ENCODE data around the gene TTC7B.
"Not testable (repeated sequence)": the region's sequence is repeated elsewhere in the genome, so short reads cannot be mapped to it uniquely, and the experiment has no call there.

The TTC7B gene

GRCh38 chr14:90538716-90539495 is 277.3 kb downstream of the TTC7B start:
- DNase-seq = no peak

DNA sequence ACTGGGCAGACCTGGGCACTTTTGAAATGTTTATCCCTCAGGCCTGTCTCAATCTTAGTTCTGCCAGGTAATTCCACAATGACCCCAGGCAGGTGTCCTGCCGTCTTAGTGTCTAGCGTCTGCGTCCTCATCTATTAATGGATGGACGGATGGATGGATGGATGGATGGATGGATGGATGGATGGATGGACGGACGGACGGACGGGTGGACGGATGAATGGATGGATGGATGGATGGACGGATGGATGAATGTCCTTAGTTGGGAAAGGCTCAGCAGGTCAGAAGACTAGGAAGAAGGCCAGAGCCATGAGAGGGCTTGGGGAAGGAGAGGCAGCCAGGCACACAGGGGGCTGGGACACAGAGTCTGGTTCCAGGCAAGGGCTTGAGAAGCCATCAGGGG is 278.1 kb downstream of the TTC7B start:
- no peak for DNase-seq

DNA sequence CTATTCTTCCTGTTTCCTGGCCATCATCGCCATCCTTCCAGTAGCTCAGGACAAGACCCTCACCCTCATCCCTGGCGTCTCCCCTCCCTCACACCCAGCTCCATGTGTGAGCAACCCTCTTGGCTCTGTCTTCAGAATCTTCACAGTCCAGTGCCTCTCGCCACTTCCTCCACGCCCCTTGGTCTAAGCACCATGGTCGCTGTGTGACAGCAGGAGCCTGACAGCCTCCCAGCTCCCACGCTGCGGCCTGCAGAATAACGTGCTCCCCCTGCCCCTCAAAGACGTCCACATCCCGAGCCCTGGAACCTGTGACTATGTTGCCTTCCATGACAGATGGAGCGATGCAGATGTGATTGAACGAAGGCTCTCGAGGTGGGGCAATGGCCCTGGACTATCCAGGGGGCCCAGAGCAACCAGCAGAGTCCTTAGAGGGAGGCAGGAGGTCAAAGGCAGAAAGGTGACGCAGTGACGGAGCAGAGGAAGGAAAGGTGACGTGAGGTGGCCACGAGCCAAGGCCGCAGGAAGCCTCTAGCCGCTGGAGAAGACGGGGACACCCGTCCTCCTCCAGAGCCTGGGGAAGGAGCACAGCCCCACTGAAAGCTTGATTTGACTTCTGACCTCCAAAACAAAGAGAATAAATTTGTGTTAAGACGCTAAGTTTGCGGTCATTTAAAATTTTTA is 279.6 kb downstream of the TTC7B start:
- no peak for DNase-seq

GRCh38 chr14:90536092-90536491 is 280.1 kb downstream of the TTC7B start:
- no peak for DNase-seq

DNA sequence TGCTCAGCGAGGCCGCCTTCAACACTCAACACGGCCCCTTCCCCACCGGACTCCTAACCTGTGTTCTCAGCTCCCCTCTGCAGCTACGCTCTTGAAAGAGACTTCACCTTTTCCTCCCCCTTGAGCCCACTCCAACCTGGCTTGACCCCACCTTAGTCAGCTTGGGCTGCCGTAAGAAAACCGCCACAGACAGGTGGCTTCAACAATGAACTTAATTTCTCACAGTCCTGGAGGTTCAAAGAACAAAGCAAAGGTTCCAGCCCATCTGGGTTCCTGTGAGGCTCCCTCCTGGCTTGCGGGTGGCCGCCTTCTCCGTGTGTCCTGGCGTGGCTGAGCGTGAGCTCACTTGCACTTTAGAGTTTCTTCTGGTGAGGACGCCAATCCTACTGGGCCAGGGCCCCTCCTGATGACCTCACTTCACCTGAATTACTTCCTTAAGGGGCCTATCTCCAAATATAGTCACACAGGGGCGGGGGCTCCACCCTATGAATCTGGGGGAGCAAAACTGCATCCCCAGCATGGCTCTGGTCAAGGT is 280.6 kb downstream of the TTC7B start:
- no peak for DNase-seq

DNA sequence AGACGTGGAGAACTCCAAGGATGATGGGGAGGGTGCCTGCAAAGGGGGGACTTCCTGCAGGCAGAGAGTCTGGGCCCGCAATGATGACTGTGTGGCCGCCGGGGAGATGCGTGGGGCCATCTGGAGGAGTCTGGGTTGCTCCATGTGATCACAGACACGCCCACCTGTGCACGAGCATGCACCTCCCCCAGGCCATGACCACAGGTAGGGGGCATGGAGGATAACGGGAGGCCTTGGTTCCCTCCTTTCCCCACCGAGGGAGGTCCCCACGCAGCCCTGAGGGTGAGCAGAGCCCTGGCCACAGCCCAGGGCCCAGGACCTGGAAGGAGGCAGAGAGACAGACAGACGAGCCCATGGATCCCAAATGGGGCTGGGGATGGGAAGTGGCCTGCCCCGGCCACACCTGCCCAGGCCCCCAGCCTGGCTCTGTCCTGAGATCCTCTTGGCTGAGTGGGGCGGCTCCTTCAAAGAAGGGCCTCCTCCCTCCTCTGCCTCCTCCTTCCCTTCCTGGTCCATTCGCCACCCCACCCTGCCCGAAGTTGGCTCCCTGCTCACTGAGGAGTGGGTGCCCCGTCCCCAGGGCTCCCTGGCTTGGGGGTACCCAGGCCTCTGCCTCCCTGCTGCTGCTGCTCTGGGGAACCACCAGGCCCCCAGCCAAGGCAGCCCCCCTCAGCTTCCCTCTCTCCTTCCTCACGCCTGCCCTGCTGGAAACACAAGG is 281.2 kb downstream of the TTC7B start:
- DNase-seq = no peak

DNA sequence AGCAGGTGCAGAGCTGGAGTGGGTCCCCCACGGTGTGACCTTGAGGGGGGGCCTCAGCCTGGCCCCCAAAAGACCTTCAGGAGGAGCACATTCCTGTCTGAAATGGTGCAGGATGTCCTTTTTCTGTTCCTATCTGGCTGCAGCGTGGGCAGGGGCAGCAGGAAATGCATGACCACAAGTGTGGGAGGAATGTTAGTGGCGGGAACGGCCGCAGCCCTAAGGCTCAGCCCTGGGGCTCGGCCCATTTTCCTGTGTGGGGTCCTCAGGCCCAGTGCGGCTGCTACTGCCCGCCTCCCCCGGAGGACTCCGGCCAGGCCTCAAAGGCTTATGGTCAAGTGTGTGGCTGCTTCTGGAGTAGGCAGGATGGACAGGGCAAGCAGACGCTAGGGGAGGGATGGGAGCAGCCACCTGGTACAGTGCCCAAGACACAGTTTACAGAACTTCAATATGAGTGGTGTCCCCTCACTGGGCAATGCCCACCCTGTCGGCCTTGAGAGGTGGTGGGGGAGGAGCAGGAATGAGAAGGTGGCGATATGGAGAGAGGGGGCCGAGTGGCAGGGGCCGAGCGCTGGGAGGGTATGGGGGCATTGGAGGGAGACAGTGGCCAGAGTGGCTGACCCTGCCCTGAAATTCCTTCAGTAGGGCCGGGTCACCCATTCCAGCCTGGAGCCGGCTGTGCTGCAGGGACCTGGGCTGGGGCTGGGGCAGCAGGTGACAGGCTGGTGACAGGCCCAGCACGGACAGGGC is 282.0 kb downstream of the TTC7B start:
- no peak for DNase-seq

GRCh38 chr14:90533591-90534021 is 282.6 kb downstream of the TTC7B start:
- DNase-seq = no peak

- DNase-seq = no peak
These were observed 283.3 kb downstream of the TTC7B start for GRCh38 chr14:90532826-90533525.

DNA sequence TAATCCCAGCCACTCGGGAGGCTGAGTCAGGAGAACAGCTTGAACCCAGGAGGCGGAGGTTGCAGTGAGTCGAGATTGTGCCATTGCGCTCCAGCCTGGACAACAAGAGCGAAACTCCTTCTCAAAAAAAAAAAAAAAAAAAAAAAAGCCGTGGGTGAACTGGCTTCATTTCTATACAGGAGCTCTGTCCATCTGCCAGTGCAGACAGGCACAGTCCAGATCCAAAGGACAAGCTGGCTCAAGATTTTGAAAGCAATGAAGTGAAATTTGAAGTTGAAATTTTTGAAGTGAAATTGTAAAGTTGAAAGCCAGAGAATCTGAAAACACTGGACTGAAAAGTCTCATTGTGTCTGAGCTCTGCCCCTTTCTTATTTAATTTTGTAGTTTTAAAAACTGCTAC is 284.7 kb downstream of the TTC7B start:
- no peak for DNase-seq

DNA sequence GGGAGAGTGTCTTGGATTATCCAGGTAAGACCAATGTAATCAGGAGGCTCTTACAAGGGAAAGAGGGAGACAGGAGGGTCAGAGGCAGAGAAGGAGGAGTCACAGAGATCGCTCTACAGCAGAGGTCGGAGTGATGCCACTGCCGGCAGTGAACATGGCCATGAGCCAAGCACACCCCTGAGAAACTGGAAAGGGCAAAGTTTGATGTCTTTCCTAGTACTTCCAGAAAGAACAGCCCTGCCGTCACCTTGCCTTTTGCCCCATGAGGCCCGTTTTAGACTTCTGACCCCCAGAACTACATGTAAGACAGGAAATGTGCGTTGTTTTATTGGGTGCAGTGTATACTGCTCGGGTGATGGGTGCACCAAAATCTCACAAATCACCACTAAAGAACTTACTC is 285.7 kb downstream of the TTC7B start:
- no peak for DNase-seq

- no peak for DNase-seq
These were observed 288.3 kb downstream of the TTC7B start for GRCh38 chr14:90527978-90528377.

DNA sequence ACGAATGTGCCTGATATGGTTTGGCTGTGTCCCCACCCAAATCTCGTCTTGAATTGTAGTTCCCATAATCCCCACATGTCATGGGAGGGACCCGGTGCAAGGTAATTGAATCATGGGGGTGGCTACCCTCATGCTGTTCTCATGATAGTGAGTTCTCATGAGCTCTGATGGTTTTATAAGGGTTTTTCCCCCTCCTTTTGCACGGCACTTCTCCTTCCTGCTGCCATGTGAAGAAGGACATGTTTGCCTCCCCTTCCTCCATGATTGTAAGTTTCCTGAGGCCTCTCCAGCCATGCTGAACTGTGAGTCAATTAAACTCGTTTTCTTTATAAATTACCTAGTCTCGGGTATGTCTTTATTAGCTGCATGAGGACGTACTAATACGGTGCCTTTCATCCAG is 289.7 kb downstream of the TTC7B start:
- DNase-seq = not testable (repeated sequence)

DNA sequence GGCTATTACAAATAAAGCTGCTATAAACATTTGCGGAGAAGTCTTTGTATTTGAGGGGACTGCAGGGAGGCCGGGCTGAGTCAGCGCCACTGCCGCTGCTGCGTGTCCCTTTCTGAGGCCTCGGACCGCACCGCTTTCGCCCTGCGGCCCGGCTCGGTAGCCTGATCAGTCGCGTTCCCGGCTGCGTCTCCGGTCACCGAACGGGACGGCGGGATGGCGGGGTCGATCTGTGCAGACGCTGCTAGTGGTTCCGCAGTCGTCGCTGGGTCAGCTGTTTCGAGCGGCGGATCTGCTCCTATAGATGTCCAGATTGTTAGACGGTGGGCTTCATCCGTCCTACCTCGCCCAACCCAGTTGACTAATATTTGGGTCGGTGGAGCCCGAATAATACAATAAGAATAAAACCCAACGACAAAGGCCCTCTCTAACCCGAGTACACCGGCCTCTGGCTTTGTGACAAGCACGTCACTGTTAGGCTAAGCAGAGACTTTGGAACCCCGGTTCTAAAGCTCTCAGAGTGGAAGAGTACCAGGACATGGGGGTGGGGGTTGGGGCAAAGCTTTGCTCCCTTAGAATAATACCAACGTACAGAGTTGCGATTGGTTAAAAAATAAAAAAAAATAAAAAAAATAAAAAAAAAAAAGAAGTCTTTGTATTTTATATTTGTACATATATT is 290.7 kb downstream of the TTC7B start:
- DNase-seq = not testable (repeated sequence)

DNA sequence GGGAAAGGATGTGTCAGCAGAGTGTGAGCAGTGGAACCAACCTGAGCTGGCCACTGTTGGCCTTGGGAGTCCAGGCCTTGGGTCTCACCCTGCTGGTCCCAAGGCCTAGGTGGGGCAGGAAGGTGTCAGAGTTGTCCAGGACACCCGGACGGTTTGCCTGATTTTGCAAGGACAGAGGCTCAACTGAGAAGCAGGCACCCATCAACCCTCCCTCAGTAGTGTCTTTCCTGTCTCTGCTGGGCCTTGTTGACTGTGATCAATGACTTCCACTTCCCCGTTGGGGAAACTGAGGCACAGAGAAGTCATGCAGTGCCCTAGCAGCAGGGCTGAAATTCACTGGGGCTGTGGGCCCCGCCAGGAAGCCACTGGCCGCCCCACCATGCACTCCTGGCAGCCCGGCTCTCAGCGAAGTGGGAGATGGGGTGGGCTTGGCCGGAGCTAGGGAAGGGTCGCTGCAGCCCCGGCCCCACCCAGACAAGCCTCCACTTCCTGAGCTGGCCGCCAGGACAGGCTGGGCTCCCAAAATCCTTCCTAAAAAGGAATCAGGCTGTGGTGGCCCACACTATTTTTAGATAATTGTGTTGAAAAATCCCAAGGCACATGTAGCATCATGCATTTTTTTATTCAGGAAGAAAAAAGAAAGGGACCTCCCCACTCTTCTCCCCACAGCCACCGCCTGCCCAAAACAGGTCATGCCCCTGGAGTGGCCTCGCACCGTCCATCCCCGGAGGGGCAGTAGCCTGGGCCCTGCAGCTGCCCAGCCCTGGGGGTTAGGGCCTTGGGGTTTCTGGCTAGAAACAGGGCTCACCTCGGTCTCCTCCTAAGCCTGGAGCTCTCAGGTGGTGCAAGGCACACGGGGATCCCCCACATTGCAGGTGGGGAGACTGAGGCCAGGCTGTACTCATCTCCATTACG is 292.0 kb downstream of the TTC7B start:
- no peak for DNase-seq

DNA sequence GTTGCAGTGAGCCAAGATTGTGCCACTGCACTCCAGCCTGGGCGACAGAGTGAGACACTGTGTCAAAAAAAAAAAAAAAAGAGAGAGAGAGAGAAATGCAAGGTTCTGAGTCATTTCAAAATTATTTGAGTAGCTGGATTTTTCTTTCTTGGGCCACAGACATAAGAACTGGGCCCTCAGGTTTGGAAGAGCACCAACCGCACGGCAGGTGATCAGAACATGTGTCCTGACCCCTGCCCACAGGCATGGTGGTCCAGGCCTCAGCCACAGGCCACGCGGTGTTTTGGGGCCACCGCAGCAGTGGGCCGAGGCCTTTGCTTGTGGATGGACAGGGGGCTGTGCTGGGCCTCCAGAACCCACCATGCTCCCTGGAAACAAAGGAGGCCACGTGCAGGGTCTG is 292.7 kb downstream of the TTC7B start:
- no peak for DNase-seq

- no peak for DNase-seq
These were observed 293.5 kb downstream of the TTC7B start for GRCh38 chr14:90522571-90523191.

DNA sequence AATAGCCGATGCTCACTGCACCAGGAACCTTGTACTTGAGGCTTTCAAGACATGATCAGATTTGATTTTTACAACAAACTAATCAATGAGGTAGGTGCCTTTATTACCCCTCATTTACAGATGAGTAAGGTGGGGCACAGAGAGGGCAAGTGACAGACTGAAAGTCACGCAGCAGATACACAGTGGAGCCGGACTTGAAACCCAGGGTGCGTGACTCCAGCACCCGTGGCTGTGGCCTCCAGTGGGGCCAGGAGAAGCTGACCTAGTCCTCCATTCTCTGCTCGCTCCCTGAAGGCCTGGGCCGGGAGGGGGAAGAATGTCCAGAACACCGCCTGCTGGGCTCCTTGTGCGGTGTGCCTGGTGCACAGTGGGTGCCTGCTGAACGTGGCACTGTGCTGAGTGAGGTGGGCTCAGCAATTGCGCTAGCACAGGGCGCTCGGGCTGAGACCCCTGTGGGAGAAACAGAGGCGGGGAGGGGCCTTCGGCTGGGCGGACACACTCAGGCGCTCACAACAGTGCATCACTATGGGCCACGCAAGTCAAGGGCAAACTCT is 294.2 kb downstream of the TTC7B start:
- DNase-seq = no peak

DNA sequence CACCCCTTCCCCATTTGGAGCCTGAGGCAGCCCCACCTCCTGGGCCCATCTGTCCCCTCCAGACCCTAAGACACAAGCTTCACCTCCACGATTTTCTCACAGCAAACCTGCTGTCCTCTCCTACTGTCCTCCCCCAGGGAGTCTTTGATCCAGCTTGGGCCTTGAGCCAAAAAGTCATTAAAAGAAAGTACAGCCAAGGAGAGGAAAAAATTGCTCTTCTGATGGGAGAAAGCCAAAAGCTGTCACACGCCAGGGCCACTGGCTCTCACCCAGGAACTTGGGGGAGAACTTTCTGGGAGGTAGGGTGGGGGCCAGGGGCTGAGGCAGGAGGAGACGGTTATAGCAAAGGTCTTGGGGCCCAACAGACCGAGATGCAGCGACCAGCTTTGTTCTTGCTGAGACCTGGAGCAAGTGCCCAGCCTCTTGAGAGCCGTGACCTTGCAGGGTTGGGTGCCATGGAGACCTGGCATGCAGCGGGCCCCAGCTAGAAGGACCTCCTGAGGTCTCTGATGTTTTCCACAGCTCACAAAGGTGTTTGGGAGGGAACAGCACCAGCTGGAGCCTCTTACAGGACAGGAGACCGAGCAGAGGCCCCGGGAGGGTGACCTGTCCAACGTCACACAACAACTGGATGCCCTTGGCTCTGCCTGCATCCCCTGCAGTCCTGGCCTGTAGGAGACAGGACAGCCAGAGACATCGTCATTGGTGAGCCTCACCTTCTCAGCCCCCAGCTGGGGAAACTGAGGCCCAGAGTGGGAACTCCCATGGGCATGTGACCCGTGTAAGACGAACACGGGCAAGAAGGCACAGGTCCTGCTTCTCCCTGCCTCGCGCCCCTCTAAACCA is 294.9 kb downstream of the TTC7B start:
- DNase-seq = no peak
